Fibroblast of skin of scalp (primary cell): ENCODE measurements around the gene FAU.

Experiments
- DNase-seq: peaks from one replicate; pipeline ENCODE4 v3.0.0-alpha.2; 2013

The FAU gene

DNA sequence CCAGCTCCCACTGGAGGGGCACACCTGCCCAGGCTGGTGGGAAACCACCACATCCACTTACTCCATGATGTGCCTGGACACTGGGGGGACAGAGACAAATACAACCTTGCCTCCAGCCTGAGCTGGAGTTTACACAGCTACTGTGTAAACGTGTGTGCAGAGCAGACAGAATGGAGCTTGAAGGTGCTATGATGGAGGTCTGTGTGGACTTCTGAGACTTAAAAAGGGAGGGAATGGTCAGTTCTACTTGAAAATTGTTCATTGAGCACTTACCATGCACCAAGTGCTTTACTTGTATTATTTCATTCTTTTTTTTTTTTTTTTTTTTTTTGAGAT is 49.3 kb downstream of the FAU start:
- DNase-seq = no peak

DNA sequence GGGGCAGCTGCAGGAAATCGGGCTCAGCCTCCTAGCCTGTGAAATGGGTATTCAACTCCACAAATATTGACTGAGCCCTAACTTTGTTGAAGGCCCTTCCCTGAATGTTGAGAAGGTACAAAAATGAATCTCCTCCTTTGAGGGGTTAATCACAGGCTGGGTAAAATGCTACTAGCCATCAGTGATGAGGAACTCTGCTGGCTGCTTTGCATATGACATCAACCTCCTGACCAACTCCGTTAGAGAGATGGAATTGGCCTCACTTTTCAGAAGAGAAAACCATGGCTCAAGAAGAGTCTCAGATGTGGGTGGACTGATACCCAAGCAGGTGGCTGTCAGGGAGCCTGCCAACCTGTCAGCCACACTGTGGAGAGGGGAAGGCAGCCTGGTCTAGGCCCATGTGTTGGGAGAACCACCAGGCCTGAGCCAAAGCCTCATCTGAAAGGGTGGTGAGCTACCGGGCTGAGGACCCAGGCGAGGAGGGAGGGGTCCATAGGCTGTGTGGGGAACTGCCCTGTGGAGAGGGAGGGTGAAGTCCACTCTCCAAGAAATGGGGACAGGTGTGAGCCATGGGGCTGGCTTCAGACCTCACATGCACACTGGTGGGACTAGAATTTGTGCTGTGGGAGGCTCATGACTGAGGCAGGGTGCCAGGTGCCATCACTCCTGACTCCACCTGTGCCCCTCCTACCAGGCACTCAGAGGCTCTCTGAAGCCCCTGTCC is 49.9 kb downstream of the FAU start:
- DNase-seq = no peak
